GDM1 (cell line): Measurements from ENCODE around the gene PPHLN1.
"Not testable (repeated sequence)": the region's sequence is repeated elsewhere in the genome, so short reads cannot be mapped to it uniquely, and the experiment has no call there.

ENCODE experiments used
- DNase-seq: peaks from one replicate; lab custom pipeline; 2025; lab: John Stamatoyannopoulos, UW

The PPHLN1 gene

DNA sequence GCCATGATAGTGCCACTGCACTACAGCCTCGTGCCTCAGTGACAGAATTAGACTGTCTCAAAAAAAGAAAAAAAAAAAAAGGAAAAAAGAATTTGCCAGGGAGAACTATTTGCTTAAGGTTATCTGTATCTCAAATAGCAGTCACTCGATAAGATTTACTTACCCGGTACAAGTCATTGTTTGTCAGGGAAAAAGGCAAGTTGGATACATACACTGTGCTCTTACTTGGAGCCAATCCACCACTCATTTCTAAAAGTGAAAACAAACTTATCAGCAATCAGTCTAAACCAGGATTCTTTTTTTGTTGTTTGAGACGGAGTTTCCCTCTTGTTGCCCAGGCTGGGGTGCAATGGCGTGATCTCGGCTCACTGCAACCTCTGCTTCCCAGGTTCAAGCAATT lies 2.1 kb upstream of the PPHLN1 start:
- DNase-seq, result no peak

DNA sequence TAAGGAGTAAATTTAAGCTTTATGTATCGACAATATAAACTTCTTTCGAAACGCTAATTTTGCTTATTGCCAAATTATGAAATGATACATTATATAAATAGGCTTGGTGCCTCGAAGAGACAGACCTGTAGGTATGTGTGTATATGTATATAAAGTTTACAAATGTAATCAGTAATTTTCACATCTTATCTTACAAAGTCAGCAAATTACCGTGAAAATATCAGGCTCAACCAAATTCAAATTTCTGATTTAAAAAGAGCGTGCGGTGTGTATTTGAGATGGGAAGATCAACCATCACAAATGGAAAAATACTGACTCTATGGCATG lies 678 bp upstream of the PPHLN1 start:
- no peak for DNase-seq

DNA sequence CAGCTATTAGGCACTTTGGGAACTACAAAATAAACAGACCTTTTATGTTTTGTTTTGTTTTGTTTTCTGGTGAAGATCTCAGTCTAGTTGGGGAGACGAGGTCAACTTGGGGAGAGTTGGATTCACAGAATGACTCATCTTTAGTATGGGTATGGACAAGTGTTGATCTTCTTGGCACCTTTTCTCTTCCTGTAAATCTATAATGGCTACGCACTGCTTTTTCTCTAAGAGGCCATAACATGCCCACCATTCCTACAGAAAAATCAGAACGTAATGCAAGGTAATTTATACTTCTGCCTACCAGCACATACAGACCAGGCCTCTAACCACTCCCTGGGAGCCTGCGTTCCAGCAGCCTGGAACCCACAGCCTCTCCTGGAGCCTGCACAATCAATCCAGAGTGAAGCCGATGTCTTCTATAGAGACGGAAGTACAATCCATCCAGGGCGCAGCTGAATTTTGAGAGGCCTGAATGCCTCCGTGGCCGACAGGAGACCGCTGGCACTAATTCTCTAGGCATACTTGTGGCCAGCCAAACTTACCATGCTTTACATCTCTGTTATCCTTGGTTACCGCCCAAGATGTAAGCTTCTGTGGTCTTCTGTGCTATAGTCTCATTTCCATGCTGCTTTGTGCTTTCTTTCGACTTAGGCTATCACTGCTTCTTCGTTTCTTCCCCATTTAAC lies 717 bp downstream of the PPHLN1 start:
- no peak for DNase-seq

DNA sequence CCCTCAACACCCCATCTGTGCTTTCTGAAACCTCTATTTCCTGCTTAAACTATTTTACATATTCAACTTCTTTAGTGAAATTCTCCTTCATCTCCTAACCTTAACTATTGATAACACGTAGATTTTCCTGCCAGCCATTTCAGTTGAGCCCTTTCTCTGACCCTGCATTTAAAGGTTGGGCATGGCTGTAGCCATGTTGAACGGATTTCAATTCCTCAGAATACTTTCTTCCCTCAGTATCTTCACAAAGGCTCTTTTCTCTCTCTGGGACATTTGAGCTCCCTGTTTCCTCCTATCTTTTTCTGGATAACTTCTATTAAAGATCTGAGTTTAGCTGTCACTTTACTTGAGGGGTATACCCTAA lies 1.2 kb downstream of the PPHLN1 start:
- no peak for DNase-seq

DNA sequence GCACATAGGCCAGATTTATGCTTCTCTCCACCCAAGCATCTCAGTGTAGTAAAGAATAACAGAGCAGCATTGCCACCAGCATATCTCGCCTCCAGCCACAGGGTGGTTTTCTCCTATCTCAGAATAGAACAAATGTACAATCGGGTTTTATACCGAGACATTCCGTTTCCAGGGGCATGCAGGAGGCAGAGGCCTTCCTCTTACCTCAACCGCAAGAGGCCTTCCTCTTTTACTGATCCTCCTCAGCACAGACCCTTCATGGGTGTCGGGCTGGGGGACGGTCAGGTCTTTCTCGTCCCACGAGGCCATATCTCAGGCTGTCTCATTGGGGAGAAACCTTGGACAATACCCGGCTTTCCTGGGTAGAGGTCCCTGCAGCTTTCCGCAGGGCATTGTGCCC lies 4.1 kb downstream of the PPHLN1 start:
- DNase-seq, result peak; percentile 62

DNA sequence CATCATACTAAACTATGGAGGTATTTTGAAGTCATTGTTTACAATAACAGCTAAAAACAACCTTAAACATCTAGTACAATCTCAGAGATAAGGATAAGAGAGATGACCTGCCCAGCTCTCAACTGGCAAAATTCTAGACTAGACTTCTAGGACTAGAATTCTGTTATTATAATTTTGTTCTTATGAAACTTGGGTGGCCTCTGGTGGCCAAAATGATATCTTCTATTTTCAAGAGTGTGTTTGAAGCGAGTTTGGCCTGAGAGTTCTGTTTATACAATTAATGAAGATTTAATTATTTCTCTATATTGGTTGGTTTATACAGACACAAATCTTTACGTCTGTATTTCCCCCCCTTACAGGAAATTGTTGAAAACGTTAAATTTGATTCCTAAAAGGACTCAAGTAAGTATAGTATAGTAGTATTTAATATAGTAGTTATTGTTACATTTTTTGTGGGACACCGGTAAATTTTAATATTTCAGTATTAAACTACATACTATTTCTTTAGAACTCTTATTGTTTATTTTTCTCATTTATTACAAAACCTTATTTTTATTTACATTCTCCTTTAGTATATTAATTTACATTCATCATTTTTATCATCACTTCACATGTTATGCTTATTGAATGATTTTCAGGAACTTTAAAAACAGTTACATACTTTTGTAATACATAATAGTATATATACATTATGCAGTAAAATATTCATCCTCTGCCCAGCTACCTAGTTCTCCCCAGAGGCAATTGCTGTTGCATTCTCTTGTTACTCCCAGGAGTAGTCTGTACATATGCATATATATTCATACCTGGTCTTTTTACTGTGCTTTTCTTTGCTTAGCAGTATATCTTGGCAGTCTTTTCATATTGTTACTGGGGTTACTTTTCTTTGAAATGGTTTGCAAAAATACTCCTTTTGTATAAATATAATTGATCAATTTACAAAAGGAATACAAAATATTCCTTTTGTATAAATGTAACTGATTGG lies 6.6 kb downstream of the PPHLN1 start:
- DNase-seq, result no peak

DNA sequence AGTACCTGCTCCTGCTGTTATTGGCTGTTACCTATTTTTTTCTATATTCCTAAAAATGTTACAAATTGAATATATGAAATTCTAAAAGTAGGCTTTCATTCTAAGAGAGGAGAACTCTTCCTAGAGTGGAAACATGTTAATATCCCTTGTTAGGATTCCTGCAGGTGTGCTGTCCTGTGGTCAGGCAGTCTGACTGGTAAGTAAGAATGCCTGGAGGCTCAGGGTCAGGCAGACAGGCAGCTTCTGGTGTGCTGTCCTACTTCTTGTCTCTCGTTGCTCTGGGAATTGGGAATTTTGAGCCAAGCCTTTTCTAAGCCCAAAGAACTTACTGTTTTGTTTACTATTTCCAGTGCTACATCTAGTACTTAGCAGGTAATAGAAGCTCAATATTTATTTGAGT lies 10.3 kb downstream of the PPHLN1 start:
- no peak for DNase-seq

DNA sequence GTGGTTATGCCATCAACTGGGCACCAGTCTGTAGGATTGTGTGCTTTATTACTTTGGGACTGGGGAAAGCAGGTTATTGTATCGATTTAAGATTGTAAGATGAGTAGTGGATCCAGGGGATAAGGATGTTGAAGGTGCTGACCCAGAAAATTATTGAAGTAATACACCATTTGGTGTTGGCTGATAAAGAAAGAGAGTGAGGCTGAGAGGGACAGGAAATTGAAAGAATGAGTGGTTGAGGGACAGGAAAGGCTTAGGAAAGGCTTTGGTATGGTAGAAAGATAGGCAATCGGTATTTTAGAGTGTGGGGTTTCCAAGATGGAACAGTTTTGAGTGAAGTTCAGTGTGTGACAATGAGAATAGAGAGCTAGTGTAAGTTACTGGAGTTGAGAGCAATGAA lies 12.3 kb downstream of the PPHLN1 start:
- DNase-seq, result no peak

DNA sequence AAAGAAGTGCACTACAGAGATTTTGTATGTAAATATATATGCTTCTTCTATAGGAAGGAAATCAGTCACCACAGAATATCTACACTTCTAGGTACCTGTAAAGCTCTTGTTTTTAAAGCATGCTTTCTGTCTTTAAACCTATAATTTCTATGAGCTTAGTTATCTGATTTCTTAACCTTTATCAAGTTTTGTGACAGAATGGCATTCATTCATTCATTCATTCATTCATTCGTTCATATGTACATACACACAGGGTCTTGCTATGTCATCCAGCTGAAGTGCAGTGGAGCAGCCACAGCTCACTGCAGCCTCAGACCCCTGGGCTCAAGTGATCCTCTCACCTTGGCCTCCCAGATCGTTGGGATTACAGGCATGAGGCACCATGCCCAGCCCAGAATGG lies 16.1 kb downstream of the PPHLN1 start:
- DNase-seq, result no peak

DNA sequence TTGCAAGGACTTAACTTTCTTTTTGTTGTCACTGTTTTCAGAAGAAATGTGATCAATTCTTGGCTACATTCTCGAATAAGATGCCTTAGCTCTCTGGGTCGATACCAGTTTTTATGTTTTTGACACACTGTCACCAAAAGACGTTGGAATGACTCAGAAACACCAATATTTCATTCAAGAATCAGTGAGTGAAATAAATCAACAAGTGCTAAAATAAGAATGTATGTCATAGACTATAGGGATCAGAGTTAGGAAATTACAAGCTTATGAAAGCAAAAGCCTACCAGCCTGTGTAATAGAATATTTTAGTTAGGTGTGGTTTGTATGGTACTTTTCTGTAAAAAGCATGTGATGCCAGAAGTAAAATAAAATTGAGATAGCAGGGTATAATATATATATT lies 17.8 kb downstream of the PPHLN1 start:
- no peak for DNase-seq

DNA sequence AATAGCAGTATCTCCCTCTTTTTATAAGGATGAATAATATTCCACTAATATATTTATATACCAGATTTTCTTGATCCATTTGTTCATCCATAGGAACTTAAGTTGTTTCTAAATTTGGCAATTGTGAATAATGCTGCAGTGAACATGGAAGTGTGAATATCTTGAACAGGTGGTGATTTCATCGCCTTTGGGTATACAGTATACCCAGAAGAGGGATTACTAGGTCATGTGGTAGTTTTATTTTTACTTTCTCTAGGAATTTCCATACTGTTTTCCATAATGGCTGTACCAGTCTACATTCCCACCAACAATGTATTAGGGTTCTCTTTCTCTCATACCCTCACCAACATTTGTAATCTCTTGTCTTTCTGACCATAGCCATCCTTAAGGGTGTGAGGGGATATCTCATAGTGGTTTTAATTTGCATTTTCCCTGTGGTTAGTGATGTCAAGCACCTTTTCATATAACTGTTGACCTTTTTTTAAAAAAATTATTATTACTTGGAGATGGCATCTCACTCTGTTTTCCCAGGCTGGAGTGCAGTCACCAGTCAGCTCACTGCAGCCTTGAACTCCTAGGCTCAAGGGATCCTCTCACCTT lies 20.5 kb downstream of the PPHLN1 start:
- no peak for DNase-seq

DNA sequence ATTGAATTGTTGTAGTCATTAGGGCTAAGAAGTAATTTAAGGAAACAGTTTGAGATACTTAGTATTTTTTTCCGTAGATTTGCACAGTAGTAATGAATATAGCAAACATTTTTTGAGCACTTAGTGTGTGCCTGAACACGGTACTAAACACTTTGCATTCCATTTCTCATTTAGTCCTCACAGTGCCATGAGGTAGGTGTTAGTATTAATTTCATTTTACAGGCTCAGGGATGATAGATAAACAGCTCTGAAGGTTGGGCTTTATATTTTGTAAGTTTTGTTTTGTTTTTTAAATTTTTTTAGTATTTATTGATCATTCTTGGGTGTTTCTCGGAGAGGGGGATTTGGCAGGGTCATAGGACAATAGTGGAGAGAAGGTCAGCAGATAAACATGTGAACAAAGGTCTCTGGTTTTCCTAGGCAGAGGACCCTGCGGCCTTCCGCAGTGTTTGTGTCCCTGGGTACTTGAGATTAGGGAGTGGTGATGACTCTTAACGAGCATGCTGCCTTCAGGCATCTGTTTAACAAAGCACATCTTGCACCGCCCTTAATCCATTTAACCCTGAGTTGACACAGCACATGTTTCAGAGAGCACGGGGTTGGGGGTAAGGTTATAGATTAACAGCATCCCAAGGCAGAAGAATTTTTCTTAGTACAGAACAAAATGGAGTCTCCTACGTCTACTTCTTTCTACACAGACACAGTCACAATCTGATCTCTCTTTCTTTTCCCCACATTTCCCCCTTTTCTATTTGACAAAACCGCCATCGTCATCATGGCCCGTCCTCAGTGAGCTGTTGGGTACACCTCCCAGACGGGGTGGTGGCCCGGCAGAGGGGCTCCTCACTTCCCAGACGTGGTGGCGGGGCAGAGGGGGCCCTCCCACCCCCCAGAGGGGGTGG lies 23.4 kb downstream of the PPHLN1 start:
- not testable (repeated sequence) for DNase-seq

DNA sequence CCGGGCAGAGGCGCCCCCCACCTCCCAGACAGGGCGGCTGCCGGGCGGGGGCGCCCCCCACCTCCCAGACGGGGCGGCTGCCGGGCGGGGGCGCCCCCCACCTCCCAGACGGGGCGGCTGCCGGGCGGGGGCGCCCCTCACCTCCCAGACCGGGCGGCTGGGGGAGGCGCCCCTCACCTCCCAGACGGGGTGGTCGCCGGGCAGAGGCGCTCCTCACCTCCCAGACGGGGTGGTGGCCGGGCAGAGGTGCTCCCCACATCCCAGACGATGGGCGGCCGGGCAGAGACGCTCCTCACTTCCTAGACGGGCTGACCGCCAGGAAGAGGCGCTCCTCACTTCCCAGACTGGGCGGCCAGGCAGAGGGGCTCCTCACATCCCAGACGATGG lies 24.0 kb downstream of the PPHLN1 start:
- DNase-seq, result not testable (repeated sequence)

DNA sequence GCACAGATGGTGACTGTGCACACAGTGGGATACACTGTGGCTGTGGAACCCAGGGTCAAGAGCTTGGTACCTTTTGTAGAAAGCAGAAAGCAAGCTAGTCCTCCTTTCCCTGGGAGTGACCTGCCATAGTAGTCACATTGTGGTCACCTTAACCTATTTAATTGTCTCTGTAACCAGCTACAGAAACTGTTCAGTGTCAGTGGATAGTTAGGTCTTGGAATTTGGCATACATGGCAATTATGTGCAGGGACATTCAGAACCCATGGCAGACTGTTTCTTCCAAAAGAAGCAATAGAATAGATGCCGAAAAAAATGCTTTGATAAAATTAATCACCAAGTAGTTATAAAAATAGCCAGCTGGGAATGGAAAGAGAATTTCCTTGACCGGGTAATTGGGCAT lies 30.4 kb downstream of the PPHLN1 start:
- DNase-seq, result no peak

DNA sequence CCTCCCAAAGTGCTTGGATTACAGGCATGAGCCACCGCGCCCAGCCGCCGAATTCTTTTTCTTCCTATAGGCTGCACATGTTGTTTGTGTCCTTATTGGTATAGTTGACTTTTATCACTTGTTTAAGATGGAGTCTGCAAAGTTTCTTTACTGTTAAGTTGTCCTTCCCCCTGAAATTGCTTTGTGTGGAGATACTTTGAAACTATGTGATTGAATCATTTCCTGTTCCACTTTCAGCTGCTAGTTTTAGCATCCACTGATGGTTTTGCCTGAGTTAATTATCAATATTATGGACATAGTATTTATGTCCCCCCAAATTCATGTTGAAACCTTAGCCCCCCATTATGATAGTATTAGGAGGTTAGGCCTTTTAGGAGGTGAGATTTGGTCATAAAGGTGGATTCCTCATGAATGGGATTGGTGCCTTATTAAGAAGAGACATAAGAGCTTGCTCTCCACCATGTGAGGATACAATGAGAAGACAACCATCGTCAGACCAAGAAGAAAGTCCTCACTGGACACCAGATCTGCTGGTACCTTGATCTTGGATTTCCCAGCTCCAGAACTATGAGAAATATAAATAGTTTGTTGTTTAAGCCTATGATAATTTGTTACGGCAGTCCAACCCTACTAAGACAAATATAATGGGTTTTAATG lies 34.9 kb downstream of the PPHLN1 start:
- DNase-seq, result no peak

DNA sequence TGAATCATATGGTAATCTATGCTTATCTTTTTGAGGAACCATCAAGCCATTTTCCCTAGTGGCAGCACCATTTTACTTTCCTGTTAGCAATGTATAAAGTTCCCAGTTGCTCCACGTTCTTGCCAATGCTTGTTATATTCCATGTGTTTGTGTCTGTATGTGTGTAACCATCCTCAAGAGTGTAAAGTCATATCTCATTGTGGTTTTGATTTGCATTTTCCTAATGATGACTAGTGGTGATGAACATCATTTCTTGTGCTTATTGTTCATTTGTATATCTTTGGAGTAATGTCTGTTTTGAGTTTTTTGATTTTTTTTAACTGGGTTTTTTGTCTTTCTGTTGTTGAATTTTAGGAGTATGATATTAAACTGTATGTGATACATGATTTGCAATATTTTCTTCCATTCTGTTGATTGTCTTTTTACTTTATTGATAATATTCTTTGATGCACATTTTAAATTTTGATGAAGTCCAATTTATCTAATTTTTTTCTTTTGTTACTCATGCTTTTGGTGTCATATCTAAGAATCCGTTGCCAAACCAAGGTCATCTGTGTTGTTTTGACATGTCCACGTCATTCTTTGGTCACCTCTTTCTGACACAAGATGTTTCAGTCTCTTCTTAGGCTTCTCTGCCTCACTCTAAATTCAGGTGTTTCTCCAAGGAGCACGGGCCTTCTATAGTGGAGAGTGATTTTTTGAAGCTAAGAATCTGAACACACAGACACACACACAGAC lies 36.1 kb downstream of the PPHLN1 start:
- DNase-seq, result no peak

DNA sequence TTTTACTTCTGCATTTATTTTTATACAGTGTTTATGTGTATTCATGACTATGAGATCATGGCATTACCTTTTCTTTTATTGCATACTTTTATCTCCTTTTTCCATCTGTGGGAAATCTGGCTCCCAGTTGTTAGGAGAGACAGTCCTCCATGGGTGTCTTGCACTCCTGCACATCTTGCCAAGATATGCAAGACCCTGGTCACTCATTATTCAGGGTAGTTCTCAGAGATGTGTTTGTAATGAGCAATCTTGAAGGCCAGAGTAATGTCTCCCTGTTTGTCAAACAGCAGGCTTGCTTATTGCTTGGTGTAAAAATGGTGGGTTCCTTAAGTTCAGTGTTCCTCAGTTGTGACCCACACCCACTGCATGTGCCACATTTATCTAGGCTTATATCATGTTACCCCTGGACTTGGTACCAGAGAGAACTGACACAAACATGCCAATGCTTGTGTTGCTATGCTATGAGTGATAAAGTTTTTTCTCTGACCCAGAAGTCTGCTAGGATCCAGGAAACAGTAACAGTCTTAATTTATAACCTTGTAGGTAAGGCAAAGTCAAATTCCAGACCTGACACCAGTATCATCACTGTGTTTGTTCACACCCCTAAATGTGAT lies 36.8 kb downstream of the PPHLN1 start:
- DNase-seq, result no peak

DNA sequence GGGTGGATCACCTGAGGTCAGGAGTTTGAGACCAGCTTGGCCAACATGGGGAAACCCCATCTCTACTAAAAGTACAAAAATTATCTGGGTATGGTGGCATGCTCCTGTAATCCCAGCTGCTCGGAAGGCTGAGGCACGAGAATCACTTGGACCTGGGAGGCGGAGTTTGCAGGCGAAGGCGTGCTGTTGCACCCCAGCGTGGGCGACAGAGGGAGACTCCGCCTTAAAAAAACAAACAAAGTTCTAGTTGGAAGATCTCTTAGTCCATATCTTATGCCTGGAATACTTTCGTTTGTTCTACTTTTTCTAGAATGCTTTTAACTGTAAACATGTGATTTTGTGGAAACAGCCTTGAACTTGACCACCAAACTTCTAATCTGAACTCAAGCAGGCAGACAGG lies 38.7 kb downstream of the PPHLN1 start:
- DNase-seq, result no peak

DNA sequence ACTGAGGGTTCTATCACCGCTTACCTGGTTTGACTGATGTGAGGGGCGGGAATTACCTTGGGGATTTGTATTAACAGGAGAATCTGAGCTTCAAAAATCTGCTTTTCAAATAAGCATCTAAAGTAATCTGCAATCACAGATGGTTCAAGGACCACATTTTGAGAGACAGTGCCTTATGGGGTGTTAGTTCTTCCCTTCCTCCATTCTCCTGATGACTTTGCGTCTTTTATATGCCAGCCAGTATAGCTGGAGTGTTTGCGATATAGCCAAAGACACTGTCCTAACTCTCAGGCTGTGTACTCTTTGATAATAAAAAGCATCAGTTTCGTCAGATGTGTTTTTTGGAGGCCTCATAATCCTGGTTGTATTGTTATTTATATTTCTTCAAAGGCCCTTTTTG lies 39.5 kb downstream of the PPHLN1 start:
- DNase-seq, result no peak

DNA sequence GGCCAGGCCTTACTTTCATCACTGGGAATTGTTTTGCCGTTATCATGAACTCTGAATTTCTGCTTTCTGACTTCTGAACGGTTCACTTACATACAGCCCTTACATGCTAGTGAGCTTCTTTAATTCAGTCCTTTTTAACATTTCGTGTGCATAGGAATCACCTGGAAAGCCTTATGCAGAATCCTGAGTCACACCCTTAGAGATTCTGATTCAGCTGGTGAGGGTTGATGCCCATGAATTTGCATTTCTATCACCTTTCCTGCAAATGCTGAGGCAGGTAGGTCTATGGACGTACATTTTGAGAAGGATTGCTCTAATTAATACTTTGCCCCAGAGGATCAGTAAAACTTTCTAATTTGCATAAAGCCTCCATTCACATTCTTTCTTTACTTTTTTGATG lies 44.0 kb downstream of the PPHLN1 start:
- no peak for DNase-seq
